Stomach (tissue), 4 donors: Measurements from ENCODE around the gene SLC18B1.

Source experiments
- EP300 ChIP-seq: sonication (generic); formaldehyde crosslinking; IDR thresholded peaks from one replicate; pipeline ENCODE4 v1.6.1; 2017; ENCODE audit warnings: antibody characterized with exemption
- POLR2A ChIP-seq, 4 donors: fragments of 450-650 bp; IDR thresholded peaks; one replicate each; pipeline ENCODE4 v1.6.1; 2016; ENCODE audit warnings: antibody characterized with exemption in 4 of 4, control low read depth in 2 of 4, mild to moderate bottlenecking in 1 of 4, moderate library complexity in 1 of 4
- POLR2AphosphoS5 ChIP-seq, 3 donors: sonication (generic); formaldehyde crosslinking; IDR thresholded peaks; one replicate each; pipeline ENCODE4 v1.6.1; 2016; ENCODE audit warnings: antibody characterized with exemption in 3 of 3
- TF ChIP-seq, protein P1 (sequence below), 7 experiments: fragments of 450-650 bp in 4 of 7; fragments of 200-600 bp in 3 of 7; sonication (generic) in 3 of 7; IDR thresholded peaks; one replicate each; pipeline ENCODE4 v1.5.1; 2016 to 2019; ENCODE audit warnings: antibody characterized with exemption in 7 of 7, control low read depth in 2 of 7, mild to moderate bottlenecking in 1 of 7

DNA sequence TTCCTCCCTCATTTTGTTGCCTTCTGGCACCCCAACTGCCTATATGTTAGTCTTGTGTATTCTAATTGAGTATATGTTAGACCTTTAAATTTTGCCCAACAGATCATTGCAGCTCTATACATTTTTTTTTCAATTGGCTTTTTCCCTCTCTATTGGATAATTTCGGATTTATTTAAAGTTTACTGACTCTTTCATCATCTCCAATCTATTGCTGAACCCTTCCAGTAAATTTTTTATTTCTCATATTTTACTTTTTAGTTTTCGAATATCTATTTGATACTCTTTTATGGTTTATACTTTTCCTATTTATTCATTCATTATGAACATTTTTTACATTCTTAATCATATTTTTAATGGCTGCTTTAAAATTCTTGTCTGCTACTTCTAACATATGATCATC, 7.1 kb upstream of the SLC18B1 start:
- TF ChIP-seq, protein P1, sequence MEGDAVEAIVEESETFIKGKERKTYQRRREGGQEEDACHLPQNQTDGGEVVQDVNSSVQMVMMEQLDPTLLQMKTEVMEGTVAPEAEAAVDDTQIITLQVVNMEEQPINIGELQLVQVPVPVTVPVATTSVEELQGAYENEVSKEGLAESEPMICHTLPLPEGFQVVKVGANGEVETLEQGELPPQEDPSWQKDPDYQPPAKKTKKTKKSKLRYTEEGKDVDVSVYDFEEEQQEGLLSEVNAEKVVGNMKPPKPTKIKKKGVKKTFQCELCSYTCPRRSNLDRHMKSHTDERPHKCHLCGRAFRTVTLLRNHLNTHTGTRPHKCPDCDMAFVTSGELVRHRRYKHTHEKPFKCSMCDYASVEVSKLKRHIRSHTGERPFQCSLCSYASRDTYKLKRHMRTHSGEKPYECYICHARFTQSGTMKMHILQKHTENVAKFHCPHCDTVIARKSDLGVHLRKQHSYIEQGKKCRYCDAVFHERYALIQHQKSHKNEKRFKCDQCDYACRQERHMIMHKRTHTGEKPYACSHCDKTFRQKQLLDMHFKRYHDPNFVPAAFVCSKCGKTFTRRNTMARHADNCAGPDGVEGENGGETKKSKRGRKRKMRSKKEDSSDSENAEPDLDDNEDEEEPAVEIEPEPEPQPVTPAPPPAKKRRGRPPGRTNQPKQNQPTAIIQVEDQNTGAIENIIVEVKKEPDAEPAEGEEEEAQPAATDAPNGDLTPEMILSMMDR (IDR thresholded peaks at IDR 0.05) = no peak
- TF ChIP-seq POLR2AphosphoS5 (IDR thresholded peaks at IDR 0.05) (no peak), POLR2A (IDR thresholded peaks at IDR 0.05) (no peak), EP300 (no peak)
